GM18951 (cell line): ENCODE results near the gene PSPH.
"Not testable (repeated sequence)": the region's sequence is repeated elsewhere in the genome, so short reads cannot be mapped to it uniquely, and the experiment has no call there.

Experiments used
- POLR2A ChIP-seq: IDR thresholded peaks from 4 replicates; pipeline ENCODE4 v1.6.1; 2011; ENCODE audit warnings: mild to moderate bottlenecking; ENCODE audit not compliant: insufficient read length, insufficient read depth; ENCODE audit errors: extremely low read depth
- in situ Hi-C: fragments of 300-500 bp; cut with MboI; formaldehyde crosslinking; loops from one replicate; pipeline ENCODE4 v1.12.0; 2022; ENCODE audit warnings: low sequenced_read_pairs, mixed read lengths, inconsistent platforms; ENCODE audit not compliant: unreplicated experiment

The PSPH gene

DNA sequence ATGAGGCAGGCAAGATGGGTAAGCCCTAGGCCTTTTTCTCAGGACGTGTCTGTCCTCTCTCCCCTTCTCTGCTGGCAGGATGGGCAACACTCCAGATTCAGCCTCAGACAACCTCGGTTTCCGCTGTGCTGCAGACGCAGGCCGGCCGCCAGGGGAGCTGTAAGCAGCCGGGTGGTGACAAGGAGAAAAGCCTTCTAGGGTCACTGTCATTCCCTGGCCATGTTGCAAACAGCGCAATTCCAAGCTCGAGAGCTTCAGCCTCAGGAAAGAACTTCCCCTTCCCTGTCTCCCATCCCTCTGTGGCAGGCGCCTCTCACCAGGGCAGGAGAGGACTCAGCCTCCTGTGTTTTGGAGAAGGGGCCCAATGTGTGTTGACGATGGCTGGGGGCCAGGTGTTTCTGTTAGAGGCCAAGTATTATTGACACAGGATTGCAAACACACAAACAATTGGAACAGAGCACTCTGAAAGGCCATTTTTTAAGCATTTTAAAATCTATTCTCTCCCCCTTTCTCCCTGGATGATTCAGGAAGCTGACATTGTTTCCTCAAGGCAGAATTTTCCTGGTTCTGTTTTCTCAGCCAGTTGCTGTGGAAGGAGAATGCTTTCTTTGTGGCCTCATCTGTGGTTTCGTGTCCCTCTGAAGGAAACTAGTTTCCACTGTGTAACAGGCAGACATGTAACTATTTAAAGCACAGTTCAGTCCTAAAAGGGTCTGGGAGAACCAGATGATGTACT lies 28.4 kb upstream of the PSPH start:
- TF ChIP-seq POLR2A, result no peak
- in situ Hi-C loops, result loop anchor here (10.0 kb wide), 1 partner anchor 445 kb away; no protein-coding TSS in a partner anchor

DNA sequence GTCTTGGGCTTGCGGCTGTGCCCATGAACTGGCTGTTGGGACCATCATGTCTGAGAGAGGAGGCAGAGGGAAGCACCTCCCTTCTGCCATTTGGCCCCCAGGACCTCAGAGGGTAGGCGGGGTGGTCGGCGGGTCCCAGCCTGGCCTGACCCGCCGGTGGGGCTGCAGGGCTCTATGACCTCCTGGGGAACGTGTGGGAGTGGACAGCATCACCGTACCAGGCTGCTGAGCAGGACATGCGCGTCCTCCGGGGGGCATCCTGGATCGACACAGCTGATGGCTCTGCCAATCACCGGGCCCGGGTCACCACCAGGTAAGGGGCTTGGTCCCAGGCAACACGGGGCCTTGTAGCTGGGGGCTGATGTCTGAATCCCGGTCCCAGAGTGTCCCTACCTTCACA lies 27.0 kb upstream of the PSPH start:
- TF ChIP-seq POLR2A, result no peak
- in situ Hi-C loops, result loop anchor here (10.0 kb wide), 1 partner anchor 443 kb away; no protein-coding TSS in a partner anchor

DNA sequence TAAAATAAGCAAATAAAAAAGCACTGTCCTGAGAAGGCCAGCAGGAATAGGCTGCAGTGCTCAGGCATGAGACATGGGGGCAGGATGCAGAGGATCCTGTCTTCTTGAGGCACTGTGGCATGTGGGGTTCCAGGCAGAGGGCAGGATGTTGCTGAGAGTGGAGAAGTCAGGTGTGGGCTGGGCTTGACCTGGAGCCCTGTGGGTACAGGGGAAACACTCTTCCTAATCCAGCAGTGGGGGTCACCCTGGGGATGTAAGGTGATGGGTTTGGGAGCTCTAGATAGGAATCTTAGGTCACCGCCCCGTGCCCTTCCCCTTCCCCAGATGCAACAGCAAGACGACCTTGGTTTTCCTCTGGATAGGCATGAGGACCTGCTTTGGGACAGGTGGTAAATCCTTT lies 26.4 kb upstream of the PSPH start:
- in situ Hi-C loops, result loop anchor here (10.0 kb wide), 1 partner anchor 443 kb away; no protein-coding TSS in a partner anchor
- TF ChIP-seq POLR2A, result no peak

DNA sequence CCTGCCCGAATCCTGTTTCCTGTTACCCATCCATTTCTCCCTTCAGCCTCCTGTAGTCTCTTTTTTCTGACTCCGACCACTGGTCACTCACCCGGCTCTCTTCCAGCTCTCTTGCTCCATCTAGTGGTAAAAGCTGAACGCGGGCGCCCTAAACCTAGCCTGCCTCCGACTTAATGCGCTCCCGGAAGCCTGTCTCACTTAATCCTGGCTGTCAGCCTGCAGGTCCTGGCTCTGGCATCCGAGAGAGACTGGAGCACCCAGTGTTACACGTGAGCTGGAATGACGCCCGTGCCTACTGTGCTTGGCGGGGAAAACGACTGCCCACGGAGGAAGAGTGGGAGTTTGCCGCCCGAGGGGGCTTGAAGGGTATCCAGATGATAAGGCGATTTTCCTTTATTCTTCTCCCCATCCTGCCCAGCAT lies 23.1 kb upstream of the PSPH start:
- in situ Hi-C loops, result loop anchor here (10.0 kb wide), 1 partner anchor 440 kb away; no protein-coding TSS in a partner anchor
- TF ChIP-seq POLR2A, result no peak

DNA sequence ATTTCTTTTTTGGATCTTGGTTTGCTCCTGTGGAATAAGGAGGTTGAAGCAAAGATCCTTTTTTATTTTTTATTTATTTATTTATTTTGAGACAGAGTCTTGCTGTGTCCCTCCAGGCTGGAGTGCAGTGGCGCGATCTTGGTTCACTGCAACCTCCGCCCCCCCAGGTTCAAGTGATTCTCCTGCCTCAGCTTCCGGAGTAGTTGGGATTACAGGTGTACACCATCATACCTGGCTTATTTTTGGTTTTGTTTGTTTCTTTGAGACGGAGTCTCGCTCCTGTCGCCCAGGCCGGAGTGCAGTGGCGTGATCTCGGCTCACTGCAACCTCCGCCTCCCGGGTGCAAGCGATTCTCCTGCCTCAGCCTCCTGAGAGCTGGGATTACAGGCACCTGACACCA lies 15.1 kb upstream of the PSPH start:
- in situ Hi-C loops, result not testable (repeated sequence)

DNA sequence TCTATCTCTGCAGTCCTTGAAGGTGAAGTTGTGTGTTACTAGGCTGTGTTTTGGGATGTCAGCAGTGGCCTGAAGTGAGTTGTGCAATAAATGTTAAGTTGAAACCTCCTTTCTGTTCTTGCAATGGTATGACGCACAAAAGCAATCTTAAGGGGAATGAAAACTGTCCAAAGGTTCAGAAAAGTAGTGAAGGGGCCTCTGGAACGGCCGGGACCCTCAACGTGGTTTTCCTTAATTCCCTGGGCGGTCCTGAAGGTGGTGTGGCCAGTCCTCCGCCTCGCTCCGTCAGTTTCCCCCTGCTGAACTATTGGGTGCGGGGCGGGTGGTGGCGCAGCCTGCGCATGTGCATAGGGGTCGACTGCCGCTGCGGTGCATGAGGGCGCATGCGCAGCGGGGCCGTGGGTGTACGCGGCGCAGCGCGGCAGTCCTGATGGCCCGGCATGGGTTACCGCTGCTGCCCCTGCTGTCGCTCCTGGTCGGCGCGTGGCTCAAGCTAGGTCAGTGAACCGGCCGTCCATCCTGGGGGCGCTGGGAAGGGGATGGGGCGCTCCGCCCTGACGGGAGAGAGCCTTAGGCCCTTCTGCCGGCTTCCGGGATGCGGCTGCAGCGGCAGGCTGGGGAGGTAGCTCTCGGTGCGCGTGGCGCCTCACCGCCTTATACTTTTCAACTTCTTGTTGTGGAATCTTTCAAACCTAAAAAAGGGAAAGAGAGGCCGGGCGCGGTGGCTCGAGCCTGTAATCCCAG lies 12.8 kb upstream of the PSPH start, which contains the start of gene SUMF2:
Gene SUMF2, plus strand, starts transcription at position 405 of the 744 bp plus-strand sequence. Its CDS starts 26 bp downstream, at position 431.
- in situ Hi-C loops, result no loop called here
- TF ChIP-seq POLR2A, result peak; percentile 97

DNA sequence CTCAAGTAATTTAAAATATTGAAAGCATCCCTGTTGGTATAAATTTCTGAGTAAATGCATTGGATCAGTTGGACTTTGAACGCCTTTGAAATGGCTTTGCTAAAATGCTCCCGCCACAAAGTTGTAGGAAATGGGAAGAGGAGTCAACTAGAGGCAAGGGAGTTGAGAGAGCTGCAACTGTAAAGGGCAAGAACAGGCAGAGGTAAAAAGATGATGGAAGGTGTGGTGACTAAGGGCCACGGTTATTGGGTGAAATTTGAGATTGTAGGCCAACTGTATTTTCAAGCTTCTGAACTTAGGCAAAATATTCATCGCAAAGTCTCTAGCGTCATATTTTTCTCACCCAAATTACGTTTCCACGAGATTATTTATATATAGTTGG lies 12.2 kb upstream of the PSPH start:
- no peak for TF ChIP-seq POLR2A

DNA sequence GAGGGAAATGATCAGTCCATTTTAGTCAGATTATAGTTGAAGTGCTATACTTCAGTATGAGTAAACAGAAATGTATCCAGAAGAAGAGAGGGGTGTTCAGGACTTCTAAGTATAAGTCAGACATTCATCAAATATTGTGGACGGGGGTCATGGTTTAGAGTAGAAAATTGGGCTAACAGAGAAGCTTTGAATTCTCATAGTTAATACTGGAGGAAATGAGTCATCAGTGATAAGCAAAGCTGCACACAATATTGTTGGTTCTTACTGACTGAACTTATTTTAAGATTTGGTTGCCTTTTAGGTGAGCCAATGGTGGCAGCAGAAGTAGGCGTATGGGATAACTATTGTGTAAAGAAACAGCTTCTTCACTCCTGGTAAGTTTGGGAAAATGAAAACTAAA lies 11.1 kb upstream of the PSPH start:
- in situ Hi-C loops, result no loop called here
- no peak for TF ChIP-seq POLR2A

More for the DNA sequence above, 12.2 kb upstream of the PSPH start:
- in situ Hi-C loops, result no loop called here

DNA sequence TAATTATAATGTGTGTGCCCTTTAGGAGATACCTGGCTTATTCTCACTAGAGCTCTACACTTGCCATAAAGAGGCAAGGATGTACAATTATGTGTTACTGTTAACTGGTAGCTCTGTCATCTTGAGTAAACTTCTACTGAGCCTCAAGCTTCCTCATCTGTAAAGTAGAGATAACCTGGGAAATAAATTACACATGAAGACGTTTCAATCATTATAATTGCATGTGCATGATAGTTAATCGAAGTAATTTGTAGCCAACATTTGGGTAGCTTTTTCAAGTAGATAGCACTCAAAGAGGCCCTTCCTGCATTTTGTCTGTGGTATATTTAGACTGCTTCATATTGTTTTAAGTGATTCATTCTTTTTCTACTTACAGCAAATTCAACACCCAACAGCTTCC lies 2.7 kb upstream of the PSPH start:
- in situ Hi-C loops, result no loop called here

DNA sequence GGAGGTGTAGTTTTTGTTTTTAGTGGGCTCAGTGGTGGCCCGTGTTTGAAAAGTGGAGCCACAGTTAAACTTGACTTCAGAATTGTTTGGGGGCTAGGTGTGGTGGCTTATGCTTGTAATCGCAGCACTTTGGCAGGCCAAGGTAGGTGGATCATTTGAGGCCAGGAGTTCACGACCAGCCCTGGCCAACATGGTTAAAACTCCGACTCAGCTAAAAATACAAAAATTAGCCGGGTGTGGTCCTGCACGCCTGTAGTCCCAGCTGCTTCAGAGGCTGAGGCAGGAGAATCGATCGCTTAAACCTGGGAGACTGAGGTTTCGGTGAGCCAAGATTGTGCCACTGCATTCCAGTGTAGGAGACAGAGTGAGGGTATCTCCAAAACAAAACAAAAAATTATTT lies 2.1 kb upstream of the PSPH start:
- TF ChIP-seq POLR2A, result no peak
- in situ Hi-C loops, result no loop called here

More for the DNA sequence above, 2.7 kb upstream of the PSPH start:
- TF ChIP-seq POLR2A, result no peak

DNA sequence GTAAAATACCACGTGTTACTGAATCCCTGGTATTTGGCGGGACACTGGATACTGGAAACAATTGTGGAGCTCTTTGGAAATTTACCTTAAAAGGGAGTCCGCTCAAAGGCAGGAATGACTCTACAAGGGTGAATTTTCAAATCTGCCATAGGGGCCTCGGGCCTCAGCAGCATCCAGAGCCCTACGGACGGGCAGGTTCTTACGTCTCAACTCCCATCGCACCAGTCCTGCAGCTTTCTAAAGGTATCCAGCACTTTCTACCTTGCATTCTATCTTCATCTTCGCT lies 248 bp downstream of the PSPH start:
- TF ChIP-seq POLR2A, result no peak
- in situ Hi-C loops, result no loop called here

DNA sequence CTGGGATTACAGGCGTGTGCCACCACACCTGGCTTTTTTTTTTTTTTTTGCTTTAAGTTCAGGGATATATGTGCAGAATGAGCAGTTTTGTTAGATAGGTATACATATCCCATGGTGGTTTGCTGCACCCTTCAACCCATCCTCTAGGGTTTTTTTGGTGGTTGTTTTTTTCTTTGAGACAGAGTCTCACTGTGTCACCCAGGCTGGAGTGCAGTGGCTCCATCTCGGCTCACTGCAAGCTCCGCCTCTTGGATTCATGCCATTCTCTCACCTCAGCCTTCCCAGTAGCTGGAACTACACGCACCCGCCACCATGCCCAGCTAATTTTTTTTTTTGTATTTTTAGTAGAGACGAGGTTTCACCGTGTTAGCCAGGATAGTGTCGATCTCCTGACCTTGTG lies 2.5 kb downstream of the PSPH start:
- in situ Hi-C loops, result not testable (repeated sequence)

DNA sequence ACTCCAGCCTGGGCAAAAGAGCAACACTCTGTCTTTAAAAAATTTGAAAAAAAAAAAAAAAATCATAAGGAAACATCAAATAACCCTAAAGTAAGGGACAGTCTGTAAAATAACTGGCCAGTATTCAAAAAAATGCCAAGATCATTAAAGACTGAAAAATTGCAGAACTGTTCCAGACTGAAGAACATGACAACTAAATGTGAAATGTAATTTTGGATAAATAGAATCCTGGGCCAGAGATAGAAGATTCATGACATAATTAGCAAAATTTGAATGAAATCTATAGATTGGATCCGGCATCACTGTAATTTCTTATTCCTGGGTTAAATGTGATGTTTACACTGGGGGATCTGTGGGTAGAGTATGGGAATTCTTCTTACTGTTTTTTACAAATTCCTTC lies 3.0 kb downstream of the PSPH start:
- no peak for TF ChIP-seq POLR2A
- in situ Hi-C loops, result no loop called here

DNA sequence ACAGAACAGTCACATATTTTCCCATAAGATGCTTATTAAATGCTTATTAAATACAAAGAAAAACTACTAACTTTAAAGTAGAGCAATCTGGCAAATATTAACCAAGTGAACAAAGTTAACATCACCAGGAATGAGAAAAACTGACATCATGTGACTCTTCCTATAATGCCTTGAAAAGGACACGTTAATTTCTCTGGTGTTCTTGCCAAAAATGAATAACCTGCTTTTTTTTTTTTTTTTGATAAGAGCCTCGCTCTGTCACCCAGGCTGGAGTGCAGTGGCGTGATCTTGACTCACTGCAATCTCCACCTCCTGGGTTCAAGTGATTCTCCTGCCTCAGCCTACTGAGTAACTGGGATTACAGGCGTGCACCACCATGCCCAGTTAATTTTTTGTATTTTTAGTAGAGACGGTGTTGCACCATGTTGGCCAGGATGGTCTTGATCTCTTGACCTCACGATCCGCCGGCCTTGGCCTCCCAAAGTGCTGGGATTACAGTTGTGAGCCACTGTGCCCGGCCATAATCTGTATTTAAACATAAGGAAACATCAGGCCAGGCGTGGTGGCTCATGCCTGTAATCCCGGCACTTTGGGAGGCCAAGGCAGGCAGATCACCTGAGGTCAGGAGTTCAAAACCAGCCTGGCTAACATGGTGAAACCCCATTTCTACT lies 3.7 kb downstream of the PSPH start:
- in situ Hi-C loops, result not testable (repeated sequence)
